ENCODE measurements around the gene CDCA3. TPM values are rescaled to one million over a fixed set of nuclear protein-coding genes. Genes with fewer than 3 reads are reported as not detected.
A peak's percentile ranks its signal among the peaks of the same experiment; 100 is the strongest.
"Not testable (repeated sequence)": the region's sequence is repeated elsewhere in the genome, so short reads cannot be mapped to it uniquely, and the experiment has no call there.

CDCA3 gene
- total and polyA plus RNA-seq, 7 experiments from 2014 or later: 0.64 to 55.6 (median 1.4) TPM; not detected in 1

DNA sequence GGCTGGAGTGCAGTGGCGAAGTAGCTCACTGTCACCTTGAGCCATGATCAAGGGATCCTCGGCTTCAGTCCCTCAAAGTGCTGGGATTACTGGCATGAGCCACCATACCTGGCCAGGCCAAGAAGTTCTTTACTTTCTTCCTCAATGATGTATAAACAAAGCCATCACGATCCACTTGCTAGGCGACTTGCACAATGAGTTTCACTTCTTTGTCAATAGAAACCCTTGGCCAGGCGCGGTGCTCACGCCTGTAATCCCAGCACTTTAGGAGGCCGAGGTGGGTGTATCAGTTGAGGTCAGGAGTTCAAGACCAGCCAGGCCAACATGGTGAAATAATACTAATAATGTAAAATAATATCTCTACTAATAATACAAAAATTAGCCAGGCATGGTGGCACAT is 36.4 kb upstream of the CDCA3 start:
- Mint-ChIP-seq H3K9me3 (no peaks in the 10 kb centered on the region), H3K4me1 (peaks cover 0 to 28% (median 11%) of the 10 kb centered on the region in 7 donors), H3K27me3 (no peaks in the 10 kb centered on the region), H3K4me3 (no peak overlapping the region), H3K36me3 (peaks cover 0 to 8% (median 7%) of the 10 kb centered on the region in 5 donors), H3K27ac (peak overlapping the region in 1 of 9 donors; percentile 58)
- CTCF ChIA-PET: no interaction called here
- H3K36me3 ChIP-seq (ENCODE audit: control insufficient read depth in 2 of 3, insufficient read depth in 3 of 3, low read length in 3 of 3): peaks cover 0 to 14% (median 0%) of the 10 kb centered on the region in 3 experiments
- no peaks in the 10 kb centered on the region for H3K9me3 ChIP-seq (ENCODE audit: control insufficient read depth in 2 of 3, low read length in 3 of 3)
- DNase-seq: no peak
- no peak overlapping the region for H3K4me3 ChIP-seq (ENCODE audit: low read length)
- no peak overlapping the region for H3K27ac ChIP-seq (ENCODE audit: low read depth, low read length)
- H3K4me1 ChIP-seq (ENCODE audit: control insufficient read depth in 2 of 2, insufficient read depth in 2 of 2, low read length in 2 of 2): peaks cover 6 to 10% of the 10 kb centered on the region in 2 donors
- POLR2A ChIA-PET: interaction anchor here (0.7 to 1.2 kb wide), 4 partner anchors 16 to 178 kb away, joined by 3 to 4 read pairs (median 4); no protein-coding TSS in a partner anchor
- no peak for ATAC-seq
- intact Hi-C loops (cut with micrococcal nuclease): no loop called here
- no peaks in the 10 kb centered on the region for H3K27me3 ChIP-seq (ENCODE audit: control insufficient read depth in 2 of 2, insufficient read depth in 2 of 2, low read length in 2 of 2)

DNA sequence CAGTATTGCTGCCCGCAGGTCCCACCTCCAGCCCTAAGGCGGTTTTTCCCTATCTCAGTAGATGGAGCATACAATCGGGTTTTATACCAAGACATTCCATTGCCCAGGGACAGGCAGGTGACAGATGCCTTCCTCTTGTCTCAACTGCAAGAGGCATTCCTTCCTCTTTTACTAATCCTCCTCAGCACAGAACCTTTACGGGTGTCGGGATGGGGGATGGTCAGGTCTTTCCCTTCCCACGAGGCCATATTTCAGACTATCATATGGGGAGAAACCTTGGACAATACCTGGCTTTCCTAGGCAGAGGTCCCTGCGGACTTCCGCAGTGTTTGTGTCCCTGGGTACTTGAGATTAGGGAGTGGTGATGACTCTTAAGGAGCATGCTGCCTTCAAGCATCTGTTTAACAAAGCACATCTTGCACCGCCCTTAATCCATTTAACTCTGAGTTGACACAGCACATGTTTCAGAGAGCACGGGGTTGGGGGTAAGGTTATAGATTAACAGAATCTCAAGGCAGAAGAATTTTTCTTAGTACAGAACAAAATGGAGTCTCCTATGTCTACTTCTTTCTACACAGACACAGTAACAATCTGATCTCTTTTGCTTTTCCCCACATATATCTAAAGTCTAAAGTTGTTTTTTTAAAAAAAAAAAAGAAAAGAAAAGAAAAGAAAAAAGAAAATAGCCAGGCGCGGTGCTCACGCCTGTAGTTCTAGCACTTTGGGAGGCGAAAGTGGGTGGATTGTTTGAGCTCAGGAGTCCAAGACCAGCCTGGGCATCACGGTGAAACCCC is 35.3 kb upstream of the CDCA3 start:
- POLR2A ChIA-PET: interaction anchor here (0.7 kb wide), 1 partner anchor 177 kb away, joined by 3 read pairs; no protein-coding TSS in a partner anchor
- DNase-seq, H3K9me3 Mint-ChIP-seq: not testable (repeated sequence)

DNA sequence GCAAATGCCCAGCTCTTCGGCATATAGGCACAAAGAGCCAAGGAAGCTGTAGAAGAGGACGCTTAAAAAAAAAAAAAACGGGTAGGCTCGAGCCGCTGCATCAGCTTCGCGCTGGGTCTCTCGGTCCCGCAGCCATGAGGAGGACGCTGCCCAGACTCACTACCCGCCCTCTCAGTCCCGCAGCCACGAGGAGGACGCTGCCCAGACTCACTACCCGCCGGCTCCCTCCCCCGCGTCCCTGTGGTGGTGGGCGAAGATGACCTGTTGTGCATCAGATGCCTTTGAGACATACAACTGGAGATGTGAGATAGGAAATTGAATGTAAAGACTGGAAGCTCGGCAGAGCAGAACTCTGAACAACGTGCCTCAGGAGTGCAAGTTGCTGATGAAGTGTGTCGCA is 33.5 kb upstream of the CDCA3 start:
- Histone ChIP-seq H3K9me3 (ENCODE audit: control insufficient read depth in 2 of 3, low read length in 3 of 3) (no peaks in the 10 kb centered on the region), H3K4me3 (ENCODE audit: low read length) (no peak overlapping the region), H3K27ac (ENCODE audit: low read depth, low read length) (no peak overlapping the region), H3K27me3 (ENCODE audit: control insufficient read depth in 2 of 2, insufficient read depth in 2 of 2, low read length in 2 of 2) (no peaks in the 10 kb centered on the region), H3K4me1 (ENCODE audit: control insufficient read depth in 2 of 2, insufficient read depth in 2 of 2, low read length in 2 of 2) (no peaks in the 10 kb centered on the region), H3K36me3 (ENCODE audit: control insufficient read depth in 2 of 3, insufficient read depth in 3 of 3, low read length in 3 of 3) (peaks cover 0 to 14% (median 0%) of the 10 kb centered on the region in 3 experiments)
- H3K27ac Mint-ChIP-seq: no peak overlapping the region
- no peaks in the 10 kb centered on the region for H3K27me3 Mint-ChIP-seq
- H3K36me3 Mint-ChIP-seq: peaks cover 0 to 8% (median 7%) of the 10 kb centered on the region in 5 donors
- H3K4me3 Mint-ChIP-seq: no peak overlapping the region
- ChIA-PET CTCF (interaction anchor here (2.2 kb wide), 1 partner anchor 12 kb away, joined by 7 read pairs; the partner anchor contains the start of gene SPSB2), POLR2A (no interaction called here)
- no peaks in the 10 kb centered on the region for H3K9me3 Mint-ChIP-seq
- H3K4me1 Mint-ChIP-seq: peaks cover 0 to 3% (median 0%) of the 10 kb centered on the region in 7 donors
- ATAC-seq: no peak
- no peak for DNase-seq
- intact Hi-C loops (cut with micrococcal nuclease): no loop called here

More for the DNA sequence above, 35.3 kb upstream of the CDCA3 start:
- H3K27me3 Mint-ChIP-seq; H3K36me3 Mint-ChIP-seq; H3K4me1 ChIP-seq (ENCODE audit: control insufficient read depth in 2 of 2, insufficient read depth in 2 of 2, low read length in 2 of 2); H3K4me3 Mint-ChIP-seq; intact Hi-C loops (cut with micrococcal nuclease); H3K27me3 ChIP-seq (ENCODE audit: control insufficient read depth in 2 of 2, insufficient read depth in 2 of 2, low read length in 2 of 2); H3K27ac ChIP-seq (ENCODE audit: low read depth, low read length); H3K4me3 ChIP-seq (ENCODE audit: low read length); H3K9me3 ChIP-seq (ENCODE audit: control insufficient read depth in 2 of 3, low read length in 3 of 3); ATAC-seq: not testable (repeated sequence)
- H3K4me1 Mint-ChIP-seq: peaks cover 0 to 17% (median 8%) of the 10 kb centered on the region in 7 donors
- H3K27ac Mint-ChIP-seq: peak overlapping the region in 1 of 9 donors; percentile 30
- CTCF ChIA-PET: interaction anchor here (2.2 kb wide), 1 partner anchor 14 kb away, joined by 7 read pairs; the partner anchor contains the start of gene SPSB2
- peaks cover 0 to 14% (median 0%) of the 10 kb centered on the region in 3 experiments for H3K36me3 ChIP-seq (ENCODE audit: control insufficient read depth in 2 of 3, insufficient read depth in 3 of 3, low read length in 3 of 3)

DNA sequence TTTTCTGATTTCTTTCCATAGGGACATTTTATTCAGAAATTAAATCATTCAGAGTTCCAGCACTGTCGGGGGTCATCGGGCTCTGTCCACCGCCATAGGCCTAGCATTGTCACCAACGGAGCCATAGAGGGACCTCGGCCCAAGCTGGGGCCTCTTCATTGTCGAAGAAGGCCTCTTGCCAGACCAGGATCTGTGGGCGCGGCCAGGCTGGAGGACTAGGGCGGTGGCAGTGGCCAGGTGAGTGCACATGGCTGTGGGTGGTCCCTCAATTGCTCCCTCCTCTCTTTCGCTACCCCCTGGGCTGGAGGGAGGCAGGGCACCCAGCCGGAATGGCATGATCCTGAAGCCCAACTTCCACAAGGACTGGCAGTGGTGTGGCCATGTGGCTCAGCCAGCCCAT is 32.6 kb upstream of the CDCA3 start:
- Histone ChIP-seq H3K4me1 (ENCODE audit: control insufficient read depth in 2 of 2, insufficient read depth in 2 of 2, low read length in 2 of 2) (no peaks in the 10 kb centered on the region), H3K36me3 (ENCODE audit: control insufficient read depth in 2 of 3, insufficient read depth in 3 of 3, low read length in 3 of 3) (peaks cover 0 to 14% (median 0%) of the 10 kb centered on the region in 3 experiments), H3K27me3 (ENCODE audit: control insufficient read depth in 2 of 2, insufficient read depth in 2 of 2, low read length in 2 of 2) (no peaks in the 10 kb centered on the region), H3K9me3 (ENCODE audit: control insufficient read depth in 2 of 3, low read length in 3 of 3) (no peaks in the 10 kb centered on the region), H3K4me3 (ENCODE audit: low read length) (no peak overlapping the region), H3K27ac (ENCODE audit: low read depth, low read length) (no peak overlapping the region)
- no peak overlapping the region for H3K4me3 Mint-ChIP-seq
- CTCF ChIA-PET: interaction anchor here (2.2 kb wide), 1 partner anchor 11 kb away, joined by 7 read pairs; the partner anchor contains the start of gene SPSB2
- intact Hi-C loops (cut with micrococcal nuclease): no loop called here
- H3K4me1 Mint-ChIP-seq: peaks cover 0 to 3% (median 0%) of the 10 kb centered on the region in 7 donors
- H3K36me3 Mint-ChIP-seq: peaks cover 0 to 10% (median 7%) of the 10 kb centered on the region in 5 donors
- ATAC-seq (no peak), DNase-seq (no peak)
- H3K9me3 Mint-ChIP-seq: no peaks in the 10 kb centered on the region
- H3K27me3 Mint-ChIP-seq: no peaks in the 10 kb centered on the region
- H3K27ac Mint-ChIP-seq: no peak overlapping the region
- POLR2A ChIA-PET: no interaction called here

DNA sequence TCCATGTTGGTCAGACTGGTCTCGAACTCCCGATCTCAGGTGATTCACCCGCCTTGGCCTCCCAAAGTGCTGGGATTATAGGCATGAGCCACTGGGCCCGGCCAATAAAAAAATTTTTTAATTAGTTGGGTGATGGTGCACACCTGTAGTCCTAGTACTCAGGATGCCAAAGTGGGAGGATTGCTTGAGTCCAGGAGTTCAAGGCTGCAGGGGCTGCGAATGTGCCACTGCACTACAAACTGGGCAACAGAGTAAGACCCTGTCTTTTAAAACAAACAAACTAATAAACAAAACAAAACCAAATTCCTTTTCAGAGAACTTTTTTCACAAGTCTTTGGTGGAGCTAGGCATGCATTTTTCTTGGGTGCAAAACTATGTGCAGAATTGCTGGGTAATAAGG is 32.2 kb upstream of the CDCA3 start:
- intact Hi-C loops (cut with micrococcal nuclease): no loop called here
- H3K27ac Mint-ChIP-seq: no peak overlapping the region
- Histone ChIP-seq H3K9me3 (ENCODE audit: control insufficient read depth in 2 of 3, low read length in 3 of 3) (no peaks in the 10 kb centered on the region), H3K36me3 (ENCODE audit: control insufficient read depth in 2 of 3, insufficient read depth in 3 of 3, low read length in 3 of 3) (peaks cover 0 to 14% (median 0%) of the 10 kb centered on the region in 3 experiments), H3K27me3 (ENCODE audit: control insufficient read depth in 2 of 2, insufficient read depth in 2 of 2, low read length in 2 of 2) (no peaks in the 10 kb centered on the region), H3K27ac (ENCODE audit: low read depth, low read length) (no peak overlapping the region), H3K4me3 (ENCODE audit: low read length) (no peak overlapping the region), H3K4me1 (ENCODE audit: control insufficient read depth in 2 of 2, insufficient read depth in 2 of 2, low read length in 2 of 2) (no peaks in the 10 kb centered on the region)
- H3K4me3 Mint-ChIP-seq: no peak overlapping the region
- ChIA-PET CTCF (no interaction called here), POLR2A (no interaction called here)
- H3K4me1 Mint-ChIP-seq: peaks cover 0 to under 1% (median 0%) of the 10 kb centered on the region in 7 donors
- H3K27me3 Mint-ChIP-seq: no peaks in the 10 kb centered on the region
- peaks cover 0 to 8% (median 7%) of the 10 kb centered on the region in 5 donors for H3K36me3 Mint-ChIP-seq
- no peaks in the 10 kb centered on the region for H3K9me3 Mint-ChIP-seq
- no peak for DNase-seq
- no peak for ATAC-seq

DNA sequence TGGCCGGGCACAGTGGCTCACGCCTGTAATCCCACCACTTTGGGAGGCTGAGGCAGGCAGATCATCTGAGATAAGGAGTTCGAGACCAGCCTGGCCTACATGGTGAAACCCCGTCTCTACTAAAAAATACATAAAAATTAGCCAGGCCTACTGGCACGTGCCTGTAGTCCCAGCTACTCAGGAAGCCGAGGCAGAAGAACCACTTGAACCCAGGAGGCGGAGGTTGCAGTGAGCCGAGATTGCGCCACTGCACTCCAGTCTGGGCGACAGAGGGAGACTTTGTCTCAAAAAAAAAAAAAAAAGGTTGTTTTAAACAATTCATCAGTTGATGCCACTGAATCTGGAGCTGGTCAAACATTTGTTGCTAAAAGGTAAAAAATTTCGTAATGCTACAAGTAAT is 28.7 kb upstream of the CDCA3 start:
- H3K9me3 Mint-ChIP-seq; H3K27me3 ChIP-seq (ENCODE audit: control insufficient read depth in 2 of 2, insufficient read depth in 2 of 2, low read length in 2 of 2); H3K27me3 Mint-ChIP-seq; DNase-seq; intact Hi-C loops (cut with micrococcal nuclease); H3K4me1 Mint-ChIP-seq; ATAC-seq; H3K27ac ChIP-seq (ENCODE audit: low read depth, low read length); H3K4me3 Mint-ChIP-seq; H3K9me3 ChIP-seq (ENCODE audit: control insufficient read depth in 2 of 3, low read length in 3 of 3); H3K27ac Mint-ChIP-seq; H3K4me3 ChIP-seq (ENCODE audit: low read length); H3K4me1 ChIP-seq (ENCODE audit: control insufficient read depth in 2 of 2, insufficient read depth in 2 of 2, low read length in 2 of 2): not testable (repeated sequence)
- peaks cover 0 to 14% (median 4%) of the 10 kb centered on the region in 5 donors for H3K36me3 Mint-ChIP-seq
- H3K36me3 ChIP-seq (ENCODE audit: control insufficient read depth in 2 of 3, insufficient read depth in 3 of 3, low read length in 3 of 3): peaks cover 0 to 12% (median 0%) of the 10 kb centered on the region in 3 experiments
- POLR2A ChIA-PET: interaction anchor here (0.7 kb wide), 1 partner anchor 34 kb away, joined by 8 read pairs; no protein-coding TSS in a partner anchor
- CTCF ChIA-PET: interaction anchor here (0.6 kb wide), 2 partner anchors 225 to 228 kb away, joined by 3 read pairs; no protein-coding TSS in a partner anchor

All from naive thymus-derived CD4-positive, alpha-beta T cell (primary cell).